ENCODE results near the gene TBCA.

TBCA gene

DNA sequence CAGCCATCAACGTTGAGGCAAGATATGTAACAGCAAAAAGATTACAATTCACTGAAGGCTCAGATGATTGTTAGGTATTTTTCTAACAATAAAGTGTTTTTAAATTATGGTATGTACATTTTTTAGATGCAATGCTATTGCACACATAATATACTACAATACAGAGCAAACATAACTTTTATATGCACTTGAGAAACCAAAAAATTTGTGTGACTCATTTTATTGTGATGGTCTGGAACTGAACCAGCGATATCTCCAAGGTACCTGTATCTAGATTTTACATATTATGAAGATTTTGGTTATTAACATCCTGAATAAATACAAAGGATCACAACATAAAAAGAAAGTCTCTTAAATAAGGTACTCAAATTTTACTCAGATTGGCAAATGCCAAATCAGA is 41.3 kb downstream of the TBCA start:
- no peak overlapping the region for H3K4me3 ChIP-seq (ENCODE audit: low read length)
- peaks cover 4% of the 10 kb centered on the region for H4K20me1 ChIP-seq (ENCODE audit: control insufficient read depth, insufficient read depth, low read depth, low read length)
- H3K36me3 ChIP-seq (ENCODE audit: control insufficient read depth, low read length), result peaks cover 35% of the 10 kb centered on the region
- no peak overlapping the region for H3K27ac ChIP-seq (ENCODE audit: low read depth, low read length)
- no peaks in the 10 kb centered on the region for H3K4me1 ChIP-seq (ENCODE audit: control insufficient read depth, low read length)
- H3K9me2 ChIP-seq (replicated peaks; ENCODE audit: control insufficient read depth, low read length), result no peaks in the 10 kb centered on the region
- H3K9me3 ChIP-seq (ENCODE audit: control insufficient read depth, insufficient read depth, low read length), result no peaks in the 10 kb centered on the region
- H3F3A ChIP-seq (ENCODE audit: control insufficient read depth, insufficient read depth), result no peaks in the 10 kb centered on the region; the same call in 1 of the 2 replicates
- TF ChIP-seq, protein P1, sequence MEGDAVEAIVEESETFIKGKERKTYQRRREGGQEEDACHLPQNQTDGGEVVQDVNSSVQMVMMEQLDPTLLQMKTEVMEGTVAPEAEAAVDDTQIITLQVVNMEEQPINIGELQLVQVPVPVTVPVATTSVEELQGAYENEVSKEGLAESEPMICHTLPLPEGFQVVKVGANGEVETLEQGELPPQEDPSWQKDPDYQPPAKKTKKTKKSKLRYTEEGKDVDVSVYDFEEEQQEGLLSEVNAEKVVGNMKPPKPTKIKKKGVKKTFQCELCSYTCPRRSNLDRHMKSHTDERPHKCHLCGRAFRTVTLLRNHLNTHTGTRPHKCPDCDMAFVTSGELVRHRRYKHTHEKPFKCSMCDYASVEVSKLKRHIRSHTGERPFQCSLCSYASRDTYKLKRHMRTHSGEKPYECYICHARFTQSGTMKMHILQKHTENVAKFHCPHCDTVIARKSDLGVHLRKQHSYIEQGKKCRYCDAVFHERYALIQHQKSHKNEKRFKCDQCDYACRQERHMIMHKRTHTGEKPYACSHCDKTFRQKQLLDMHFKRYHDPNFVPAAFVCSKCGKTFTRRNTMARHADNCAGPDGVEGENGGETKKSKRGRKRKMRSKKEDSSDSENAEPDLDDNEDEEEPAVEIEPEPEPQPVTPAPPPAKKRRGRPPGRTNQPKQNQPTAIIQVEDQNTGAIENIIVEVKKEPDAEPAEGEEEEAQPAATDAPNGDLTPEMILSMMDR (IDR thresholded peaks at IDR 0.05; ENCODE audit: low read depth, low read length, poor library complexity, severe bottlenecking), result no peak
- no peak for TF ChIP-seq EZH2phosphoT487 (IDR thresholded peaks at IDR 0.05; ENCODE audit: borderline replicate concordance, low read length)
- H3K4me2 ChIP-seq (ENCODE audit: low read length), result no peak overlapping the region
- H3K27me3 ChIP-seq (ENCODE audit: control insufficient read depth, low read length), result no peaks in the 10 kb centered on the region
- peaks cover 96% of the 10 kb centered on the region for H3K79me2 ChIP-seq (ENCODE audit: control insufficient read depth, low read length)

DNA sequence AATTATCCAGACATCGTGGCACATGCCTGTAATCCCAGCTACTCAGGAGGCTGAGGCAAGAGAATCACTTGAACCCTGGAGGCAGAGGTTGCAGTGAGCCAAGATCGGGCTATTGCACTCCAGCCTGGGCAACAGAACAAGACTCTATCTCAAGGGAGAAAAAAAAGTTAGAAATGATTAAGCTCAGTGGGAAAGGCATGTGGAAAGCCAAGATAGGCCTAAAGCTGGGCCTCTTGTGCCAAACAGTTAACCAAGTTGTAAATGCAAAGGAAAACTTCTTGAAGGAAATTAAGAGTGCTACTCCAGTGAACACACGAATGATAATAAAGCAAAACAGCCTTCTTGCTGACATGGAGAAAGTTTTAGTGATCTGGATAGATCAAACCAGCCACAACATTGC is 43.0 kb downstream of the TBCA start:
- Histone ChIP-seq H3K4me1 (ENCODE audit: control insufficient read depth, low read length) (no peaks in the 10 kb centered on the region), H4K20me1 (ENCODE audit: control insufficient read depth, insufficient read depth, low read depth, low read length) (peaks cover 4% of the 10 kb centered on the region), H3K36me3 (ENCODE audit: control insufficient read depth, low read length) (peaks cover 37% of the 10 kb centered on the region), H3K9me2 (replicated peaks; ENCODE audit: control insufficient read depth, low read length) (no peaks in the 10 kb centered on the region), H3K27me3 (ENCODE audit: control insufficient read depth, low read length) (no peaks in the 10 kb centered on the region), H3K9me3 (ENCODE audit: control insufficient read depth, insufficient read depth, low read length) (no peaks in the 10 kb centered on the region), H3K4me2 (ENCODE audit: low read length) (no peak overlapping the region), H3K4me3 (ENCODE audit: low read length) (no peak overlapping the region), H3F3A (ENCODE audit: control insufficient read depth, insufficient read depth) (no peaks in the 10 kb centered on the region; the same call in 1 of the 2 replicates), H3K79me2 (ENCODE audit: control insufficient read depth, low read length) (peaks cover 94% of the 10 kb centered on the region), H3K27ac (ENCODE audit: low read depth, low read length) (no peak overlapping the region)
- TF ChIP-seq, protein P1 (IDR thresholded peaks at IDR 0.05; ENCODE audit: low read depth, low read length, poor library complexity, severe bottlenecking), result no peak
- no peak for TF ChIP-seq EZH2phosphoT487 (IDR thresholded peaks at IDR 0.05; ENCODE audit: borderline replicate concordance, low read length)

DNA sequence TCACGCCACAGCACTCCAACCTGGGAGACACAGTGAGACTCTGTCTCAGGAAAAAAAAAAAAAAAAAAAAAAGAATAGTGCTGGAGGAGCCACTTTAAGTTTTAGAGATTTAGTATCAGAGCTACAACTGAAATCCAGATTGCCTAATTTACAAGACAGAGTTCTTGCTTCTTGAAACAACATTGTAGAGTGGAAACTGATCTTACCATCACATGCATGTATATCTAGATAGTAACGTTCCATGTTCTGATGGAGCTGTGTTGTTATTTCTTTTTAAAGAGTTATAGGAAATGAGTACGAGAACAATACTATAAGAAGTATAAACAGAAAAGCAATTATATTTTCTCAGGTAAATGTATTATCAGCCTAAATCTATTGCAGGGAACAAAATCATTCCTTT is 48.9 kb downstream of the TBCA start:
- Histone ChIP-seq H3K4me2 (ENCODE audit: low read length) (no peak overlapping the region), H3K4me3 (ENCODE audit: low read length) (no peak overlapping the region), H3K9me2 (replicated peaks; ENCODE audit: control insufficient read depth, low read length) (no peaks in the 10 kb centered on the region), H3K9me3 (ENCODE audit: control insufficient read depth, insufficient read depth, low read length) (no peaks in the 10 kb centered on the region), H3K4me1 (ENCODE audit: control insufficient read depth, low read length) (no peaks in the 10 kb centered on the region), H3F3A (ENCODE audit: control insufficient read depth, insufficient read depth) (no peaks in the 10 kb centered on the region; the same call in 1 of the 2 replicates), H3K27me3 (ENCODE audit: control insufficient read depth, low read length) (no peaks in the 10 kb centered on the region), H3K27ac (ENCODE audit: low read depth, low read length) (no peak overlapping the region), H3K36me3 (ENCODE audit: control insufficient read depth, low read length) (peaks cover 26% of the 10 kb centered on the region), H3K79me2 (ENCODE audit: control insufficient read depth, low read length) (peaks cover 86% of the 10 kb centered on the region), H4K20me1 (ENCODE audit: control insufficient read depth, insufficient read depth, low read depth, low read length) (peaks cover 4% of the 10 kb centered on the region)
- TF ChIP-seq EZH2phosphoT487 (IDR thresholded peaks at IDR 0.05; ENCODE audit: borderline replicate concordance, low read length), result no peak
- TF ChIP-seq, protein P1 (IDR thresholded peaks at IDR 0.05; ENCODE audit: low read depth, low read length, poor library complexity, severe bottlenecking), result no peak
